Liver (tissue), 9 donors: ENCODE results near the gene ERC2. TPM values are rescaled to one million over a fixed set of nuclear protein-coding genes. Genes with fewer than 3 reads are reported as not detected.

Experiments used
- DNase-seq: peaks from one replicate; pipeline ENCODE4 v3.0.0-alpha.2; 2017; ENCODE audit warnings: low spot score
- H3K27ac ChIP-seq, 2 donors: one replicate each; pipeline ENCODE4 v1.7.0; 2013; ENCODE audit warnings: inconsistent platforms in 2 of 2, low read length in 2 of 2, control low read depth in 1 of 2, low read depth in 1 of 2, mild to moderate bottlenecking in 1 of 2
- H3K27me3 ChIP-seq, 4 donors: one replicate each; pipeline versions ENCODE4 v1.6.1 to v1.7.0; 2013; ENCODE audit warnings: low read length in 3 of 4, inconsistent platforms in 1 of 4, mild to moderate bottlenecking in 1 of 4, moderate library complexity in 1 of 4; ENCODE audit not compliant: control insufficient read depth in 4 of 4, insufficient read depth in 4 of 4
- H3K36me3 ChIP-seq, 4 donors: one replicate each; pipeline versions ENCODE4 v1.6.1 to v1.7.0; 2013; ENCODE audit warnings: low read length in 3 of 4, mild to moderate bottlenecking in 3 of 4, low read depth in 1 of 4, moderate library complexity in 1 of 4; ENCODE audit not compliant: control insufficient read depth in 4 of 4, insufficient read depth in 3 of 4
- H3K4me1 ChIP-seq, 4 donors: one replicate each; pipeline versions ENCODE4 v1.6.1 to v1.7.0; 2013; ENCODE audit warnings: low read length in 3 of 4, mild to moderate bottlenecking in 3 of 4, moderate library complexity in 1 of 4; ENCODE audit not compliant: control insufficient read depth in 4 of 4, insufficient read depth in 4 of 4
- H3K4me3 ChIP-seq, 3 donors: one replicate each; pipeline versions ENCODE4 v1.6.1 to v1.7.0; 2013; ENCODE audit warnings: low read length in 3 of 3, control low read depth in 1 of 3, low read depth in 1 of 3, mild to moderate bottlenecking in 1 of 3
- H3K9ac ChIP-seq, 2 donors: one replicate each; pipeline ENCODE4 v1.7.0; 2013; ENCODE audit warnings: low read length in 2 of 2, mild to moderate bottlenecking in 2 of 2, moderate library complexity in 2 of 2, control low read depth in 1 of 2, low read depth in 1 of 2
- H3K9me3 ChIP-seq, 4 donors: one replicate each; pipeline versions ENCODE4 v1.6.1 to v1.7.0; 2013; ENCODE audit warnings: low read length in 3 of 4; ENCODE audit not compliant: control insufficient read depth in 4 of 4
- ATF3 ChIP-seq: IDR thresholded peaks from 2 replicates; pipeline ENCODE4 v1.6.1; 2016; ENCODE audit warnings: antibody characterized with exemption
- CTCF ChIP-seq: fragments of 150-350 bp; IDR thresholded peaks from 2 replicates; pipeline ENCODE4 v1.5.1; 2017; ENCODE audit warnings: improper control_type of control experiment, low read depth, low read length; ENCODE audit not compliant: missing input control
- FOXA1 ChIP-seq: IDR thresholded peaks from 2 replicates; pipeline ENCODE4 v1.6.1; 2016; ENCODE audit warnings: antibody characterized with exemption
- FOXA2 ChIP-seq: IDR thresholded peaks from 2 replicates; pipeline ENCODE4 v1.6.1; 2016; ENCODE audit warnings: antibody characterized with exemption
- HNF4A ChIP-seq, 2 donors: conservative IDR thresholded peaks; 2 replicates each; pipeline ENCODE4 v1.6.1; 2016; ENCODE audit warnings: antibody characterized with exemption in 2 of 2, mild to moderate bottlenecking in 2 of 2
- HNF4G ChIP-seq: IDR thresholded peaks from 2 replicates; pipeline ENCODE4 v1.6.1; 2016; ENCODE audit warnings: antibody characterized with exemption
- JUND ChIP-seq, 2 donors: IDR thresholded peaks; 2 replicates each; pipeline ENCODE4 v1.6.1; 2016; ENCODE audit warnings: antibody characterized with exemption in 2 of 2
- REST ChIP-seq: IDR thresholded peaks from 2 replicates; pipeline ENCODE4 v1.6.1; 2016; ENCODE audit warnings: antibody characterized with exemption, mild to moderate bottlenecking
- RXRA ChIP-seq, 2 donors: IDR thresholded peaks; 2 replicates each; pipeline ENCODE4 v1.6.1; 2017 to 2018; ENCODE audit warnings: antibody characterized with exemption in 2 of 2, mild to moderate bottlenecking in 1 of 2
- ZBTB33 ChIP-seq: IDR thresholded peaks from 2 replicates; pipeline ENCODE4 v1.6.1; 2016; ENCODE audit warnings: antibody characterized with exemption
- WGBS: extraction: QIAGEN DNeasy Blood & Tissue Kit; methylation state at CpG from one replicate; pipeline ENCODE4 v1.1.7; 2013; 5-methylcytosine and 5-hydroxymethylcytosine counted together
- polyA plus RNA-seq, 2 donors: library from polyadenylated mRNA; stranded (reverse) in 1 of 2; unstranded in 1 of 2; fragments of 200-250 nt in 1 of 2; fragments of >200 nt in 1 of 2; fragmentation: Nextera tagmentation in 1 of 2; extraction: Ambion mirVana in 1 of 2; gene quantifications; one replicate each; pipeline versions ENCODE4 v1.2.1 to v1.2.3, GENCODE V29; 2013 to 2015
- total RNA-seq, 2 donors: library from RNA; depleted of rRNA; stranded (reverse); fragments of >200 nt; gene quantifications; one replicate each; pipeline ENCODE4 v1.2.3, GENCODE V29; 2014
- donor health status: healthy.
- donor health status: healthy.
- donor health status: healthy.
- donor health status: healthy.
- donor health status: healthy.

ERC2 gene
- total and polyA plus RNA-seq, 4 donors = 0.14 to 0.25 TPM; not detected in 2

GRCh38 chr3:55690726-55691125 is 777.5 kb downstream of the ERC2 start:
- no peak overlapping the region for H3K27ac ChIP-seq
- no peak for DNase-seq
- TF ChIP-seq CTCF = no peak
- TF ChIP-seq RXRA (IDR thresholded peaks at IDR 0.05) = no peak

GRCh38 chr3:55690177-55690576 is 778.1 kb downstream of the ERC2 start:
- no peak overlapping the region for H3K27ac ChIP-seq
- H3K4me3 ChIP-seq = no peak overlapping the region
- H3K9me3 ChIP-seq = no peaks in the 10 kb centered on the region
- no peaks in the 10 kb centered on the region for H3K36me3 ChIP-seq
- no peak overlapping the region for H3K9ac ChIP-seq
- TF ChIP-seq ATF3 = no peak
- TF ChIP-seq FOXA2 = no peak
- no peak for TF ChIP-seq RXRA (IDR thresholded peaks at IDR 0.05)
- TF ChIP-seq HNF4A (conservative IDR thresholded peaks at IDR 0.05) = no peak
- no peak for TF ChIP-seq FOXA1
- TF ChIP-seq JUND (IDR thresholded peaks at IDR 0.05) = no peak
- no peak for TF ChIP-seq ZBTB33
- H3K4me1 ChIP-seq = no peaks in the 10 kb centered on the region
- WGBS = 48% methylated on average over 3 of the region's 3 CpGs
- DNase-seq = no peak
- no peaks in the 10 kb centered on the region for H3K27me3 ChIP-seq

More at GRCh38 chr3:55690726-55691125, 777.5 kb downstream of the ERC2 start:
- no peaks in the 10 kb centered on the region for H3K36me3 ChIP-seq
- H3K27me3 ChIP-seq = no peaks in the 10 kb centered on the region
- WGBS = 63% methylated on average over 3 of the region's 3 CpGs
- no peaks in the 10 kb centered on the region for H3K9me3 ChIP-seq
- H3K4me1 ChIP-seq = no peaks in the 10 kb centered on the region
- H3K4me3 ChIP-seq = no peak overlapping the region
- no peak overlapping the region for H3K9ac ChIP-seq

- Histone ChIP-seq H3K36me3 (no peaks in the 10 kb centered on the region), H3K4me1 (no peaks in the 10 kb centered on the region), H3K9ac (no peak overlapping the region), H3K9me3 (no peaks in the 10 kb centered on the region), H3K27me3 (no peaks in the 10 kb centered on the region), H3K4me3 (no peak overlapping the region), H3K27ac (no peak overlapping the region)
- no peak for DNase-seq
- TF ChIP-seq HNF4G = no peak
- no peak for TF ChIP-seq RXRA (IDR thresholded peaks at IDR 0.05)
- no peak for TF ChIP-seq REST
- 91% methylated on average over 3 of the region's 3 CpGs for WGBS
Observed at GRCh38 chr3:55688154-55688553, 780.1 kb downstream of the ERC2 start.
